Loucy (cell line): ENCODE data around the gene SPP2.

Experiments used
- H2AFZ ChIP-seq: fragments of 200-600 bp; sonication (generic); 2 replicates; pipeline ENCODE4 v1.6.0; 2016; ENCODE audit warnings: antibody characterized with exemption, mild to moderate bottlenecking, low read length, moderate library complexity
- H3F3A ChIP-seq: fragments of 200-600 bp; 2 replicates; pipeline ENCODE4 v1.6.0; 2016; ENCODE audit warnings: antibody characterized with exemption, low read depth, mild to moderate bottlenecking
- H3K27me3 ChIP-seq: fragments of 200-600 bp; sonication (generic); 2 replicates; pipeline ENCODE4 v1.6.1; 2014; ENCODE audit warnings: low read length, mild to moderate bottlenecking; ENCODE audit not compliant: insufficient read depth, poor library complexity, severe bottlenecking
- H3K36me3 ChIP-seq: fragments of 200-600 bp; sonication (generic); 2 replicates; pipeline ENCODE4 v1.6.1; 2016; ENCODE audit warnings: low read length; ENCODE audit not compliant: insufficient read depth
- H3K4me1 ChIP-seq: fragments of 200-600 bp; sonication (generic); 2 replicates; pipeline ENCODE4 v1.5.1; 2014; ENCODE audit warnings: low read length, mild to moderate bottlenecking; ENCODE audit not compliant: insufficient read depth, poor library complexity, severe bottlenecking
- H3K4me2 ChIP-seq: fragments of 200-600 bp; sonication (generic); 2 replicates; pipeline ENCODE4 v1.6.0; 2014; ENCODE audit warnings: antibody characterized with exemption, low read length, low read depth, mild to moderate bottlenecking; ENCODE audit not compliant: poor library complexity, severe bottlenecking
- H3K4me3 ChIP-seq: fragments of 200-600 bp; sonication (generic); 2 replicates; pipeline ENCODE4 v1.5.1; 2014; ENCODE audit warnings: low read length, mild to moderate bottlenecking, mixed read lengths; ENCODE audit not compliant: poor library complexity, severe bottlenecking
- H3K79me2 ChIP-seq: fragments of 200-600 bp; sonication (generic); 2 replicates; pipeline ENCODE4 v1.6.1; 2014; ENCODE audit warnings: low read length; ENCODE audit not compliant: insufficient read depth
- H3K9ac ChIP-seq: fragments of 200-600 bp; sonication (generic); 2 replicates; pipeline ENCODE4 v1.6.0; 2014; ENCODE audit warnings: mild to moderate bottlenecking, low read depth, low read length, moderate library complexity; ENCODE audit not compliant: poor library complexity, severe bottlenecking
- H3K9me2 ChIP-seq: fragments of 200-600 bp; sonication (generic); replicated peaks from 2 replicates; pipeline ENCODE4 v1.6.1; 2016; ENCODE audit warnings: low read depth, low read length, mixed read lengths
- H3K9me3 ChIP-seq: fragments of 200-600 bp; sonication (generic); 2 replicates; pipeline ENCODE4 v1.6.1; 2014; ENCODE audit warnings: mild to moderate bottlenecking, antibody characterized with exemption, low read length, low read depth; ENCODE audit not compliant: insufficient read depth
- H4K20me1 ChIP-seq: fragments of 200-600 bp; sonication (generic); 2 replicates; pipeline ENCODE4 v1.6.0; 2014; ENCODE audit warnings: antibody characterized with exemption, low read length, mild to moderate bottlenecking; ENCODE audit not compliant: insufficient read depth, poor library complexity, severe bottlenecking
- EZH2phosphoT487 ChIP-seq: fragments of 200-600 bp; IDR thresholded peaks from 2 replicates; pipeline ENCODE4 v1.6.1; 2018; ENCODE audit warnings: antibody characterized with exemption, mild to moderate bottlenecking, moderate library complexity, borderline replicate concordance
- TF ChIP-seq, protein P1 (sequence below): fragments of 200-600 bp; sonication (generic); conservative IDR thresholded peaks from 2 replicates; pipeline ENCODE4 v1.5.1; 2014; ENCODE audit warnings: mild to moderate bottlenecking, antibody characterized with exemption, low read length

The SPP2 gene

GRCh38 chr2:234020332-234020731, 30.2 kb upstream of the SPP2 start:
- Histone ChIP-seq H4K20me1 (no peaks in the 10 kb centered on the region), H3F3A (no peaks in the 10 kb centered on the region), H3K4me1 (no peaks in the 10 kb centered on the region), H3K79me2 (no peaks in the 10 kb centered on the region), H3K4me2 (no peak overlapping the region), H3K36me3 (no peaks in the 10 kb centered on the region), H3K4me3 (no peak overlapping the region), H2AFZ (no peak overlapping the region), H3K9me2 (no peaks in the 10 kb centered on the region), H3K9ac (no peak overlapping the region), H3K9me3 (no peaks in the 10 kb centered on the region), H3K27me3 (no peaks in the 10 kb centered on the region)
- TF ChIP-seq, protein P1, sequence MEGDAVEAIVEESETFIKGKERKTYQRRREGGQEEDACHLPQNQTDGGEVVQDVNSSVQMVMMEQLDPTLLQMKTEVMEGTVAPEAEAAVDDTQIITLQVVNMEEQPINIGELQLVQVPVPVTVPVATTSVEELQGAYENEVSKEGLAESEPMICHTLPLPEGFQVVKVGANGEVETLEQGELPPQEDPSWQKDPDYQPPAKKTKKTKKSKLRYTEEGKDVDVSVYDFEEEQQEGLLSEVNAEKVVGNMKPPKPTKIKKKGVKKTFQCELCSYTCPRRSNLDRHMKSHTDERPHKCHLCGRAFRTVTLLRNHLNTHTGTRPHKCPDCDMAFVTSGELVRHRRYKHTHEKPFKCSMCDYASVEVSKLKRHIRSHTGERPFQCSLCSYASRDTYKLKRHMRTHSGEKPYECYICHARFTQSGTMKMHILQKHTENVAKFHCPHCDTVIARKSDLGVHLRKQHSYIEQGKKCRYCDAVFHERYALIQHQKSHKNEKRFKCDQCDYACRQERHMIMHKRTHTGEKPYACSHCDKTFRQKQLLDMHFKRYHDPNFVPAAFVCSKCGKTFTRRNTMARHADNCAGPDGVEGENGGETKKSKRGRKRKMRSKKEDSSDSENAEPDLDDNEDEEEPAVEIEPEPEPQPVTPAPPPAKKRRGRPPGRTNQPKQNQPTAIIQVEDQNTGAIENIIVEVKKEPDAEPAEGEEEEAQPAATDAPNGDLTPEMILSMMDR, result no peak
- TF ChIP-seq EZH2phosphoT487, result no peak

DNA sequence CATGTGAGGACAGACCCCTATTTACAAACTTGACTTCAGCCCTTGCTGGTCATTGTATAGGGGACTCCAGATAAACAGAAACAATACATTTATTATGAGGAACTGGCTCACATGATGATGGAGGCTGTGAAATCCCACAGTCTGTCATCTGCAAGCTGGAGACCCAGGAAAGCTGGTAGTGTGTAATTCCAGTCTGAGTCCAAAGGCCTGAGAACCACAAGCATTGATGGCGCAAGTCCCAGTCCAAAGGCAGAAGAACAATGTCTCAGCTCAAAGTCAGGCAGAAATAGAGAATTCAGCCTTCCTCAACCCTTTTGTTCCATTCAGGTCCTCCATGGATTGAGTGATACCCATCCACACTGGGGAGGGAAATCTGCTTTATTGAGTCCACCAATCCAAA, 28.1 kb upstream of the SPP2 start:
- Histone ChIP-seq H3K9me2 (no peaks in the 10 kb centered on the region), H2AFZ (no peak overlapping the region), H3K9me3 (no peaks in the 10 kb centered on the region), H3K27me3 (no peaks in the 10 kb centered on the region), H3K4me2 (no peak overlapping the region), H3K4me3 (no peak overlapping the region), H3K36me3 (no peaks in the 10 kb centered on the region), H3K4me1 (no peaks in the 10 kb centered on the region), H3K79me2 (no peaks in the 10 kb centered on the region), H3F3A (no peaks in the 10 kb centered on the region), H3K9ac (no peak overlapping the region), H4K20me1 (no peaks in the 10 kb centered on the region)
- TF ChIP-seq, protein P1, result no peak
- no peak for TF ChIP-seq EZH2phosphoT487

- H3K9me3 ChIP-seq, result no peaks in the 10 kb centered on the region
- H3K79me2 ChIP-seq, result no peaks in the 10 kb centered on the region
- H3K4me1 ChIP-seq, result no peaks in the 10 kb centered on the region
- TF ChIP-seq, protein P1, result no peak
- no peak for TF ChIP-seq EZH2phosphoT487
- H3K4me2 ChIP-seq, result no peak overlapping the region
- no peaks in the 10 kb centered on the region for H3F3A ChIP-seq
- no peaks in the 10 kb centered on the region for H3K27me3 ChIP-seq
- no peak overlapping the region for H3K4me3 ChIP-seq
- no peaks in the 10 kb centered on the region for H4K20me1 ChIP-seq
- H3K9me2 ChIP-seq, result no peaks in the 10 kb centered on the region
- no peaks in the 10 kb centered on the region for H3K36me3 ChIP-seq
- no peak overlapping the region for H2AFZ ChIP-seq
- no peak overlapping the region for H3K9ac ChIP-seq
These were observed 26.2 kb upstream of the SPP2 start for GRCh38 chr2:234024304-234024703.
